ENCODE data around the gene PMVK.
A peak's percentile ranks its signal among the peaks of the same experiment; 100 is the strongest.

The PMVK gene

GRCh38 chr1:154973344-154974101, 37.0 kb upstream of the PMVK start:
- no peak overlapping the region for H2AFZ ChIP-seq (ENCODE audit: low read length, unreplicated experiment)
- H3K4me3 ChIP-seq (ENCODE audit: low read depth, low read length), result peak overlapping the region; percentile 90
- peaks cover 60% of the 10 kb centered on the region for H3K79me2 ChIP-seq (ENCODE audit: control insufficient read depth, insufficient read depth, low read length, unreplicated experiment)
- H3K4me1 ChIP-seq (ENCODE audit: control insufficient read depth, insufficient read depth, low read length, unreplicated experiment), result peaks cover 38% of the 10 kb centered on the region
- peaks cover 3% of the 10 kb centered on the region; the same call in 1 of the 2 replicates for H3K36me3 ChIP-seq (ENCODE audit: insufficient read depth, low read length)
- H3K27ac ChIP-seq (ENCODE audit: low read depth, low read length), result peak overlapping the region; percentile 97
- H3K27me3 ChIP-seq (ENCODE audit: insufficient read depth, low read length), result no peaks in the 10 kb centered on the region

GRCh38 chr1:154972517-154973343, 36.2 kb upstream of the PMVK start:
- Histone ChIP-seq H3K36me3 (ENCODE audit: insufficient read depth, low read length) (no peaks in the 10 kb centered on the region; the same call in 1 of the 2 replicates), H3K4me1 (ENCODE audit: control insufficient read depth, insufficient read depth, low read length, unreplicated experiment) (peaks cover 46% of the 10 kb centered on the region), H3K79me2 (ENCODE audit: control insufficient read depth, insufficient read depth, low read length, unreplicated experiment) (peaks cover 60% of the 10 kb centered on the region), H3K27me3 (ENCODE audit: insufficient read depth, low read length) (no peaks in the 10 kb centered on the region), H3K4me3 (ENCODE audit: low read depth, low read length) (peak overlapping the region; percentile 90), H3K27ac (ENCODE audit: low read depth, low read length) (peak overlapping the region; percentile 97), H2AFZ (ENCODE audit: low read length, unreplicated experiment) (no peak overlapping the region)

- Histone ChIP-seq H3K36me3 (ENCODE audit: insufficient read depth, low read length) (no peaks in the 10 kb centered on the region; the same call in 1 of the 2 replicates), H3K79me2 (ENCODE audit: control insufficient read depth, insufficient read depth, low read length, unreplicated experiment) (peaks cover 60% of the 10 kb centered on the region), H3K4me1 (ENCODE audit: control insufficient read depth, insufficient read depth, low read length, unreplicated experiment) (peaks cover 46% of the 10 kb centered on the region), H2AFZ (ENCODE audit: low read length, unreplicated experiment) (no peak overlapping the region), H3K27me3 (ENCODE audit: insufficient read depth, low read length) (no peaks in the 10 kb centered on the region), H3K4me3 (ENCODE audit: low read depth, low read length) (peak overlapping the region; percentile 90), H3K27ac (ENCODE audit: low read depth, low read length) (peak overlapping the region; percentile 97)
Observed at GRCh38 chr1:154972213-154972516, 35.6 kb upstream of the PMVK start.

GRCh38 chr1:154971341-154971998, 35.0 kb upstream of the PMVK start:
- no peaks in the 10 kb centered on the region for H3K27me3 ChIP-seq (ENCODE audit: insufficient read depth, low read length)
- no peaks in the 10 kb centered on the region; the same call in 1 of the 2 replicates for H3K36me3 ChIP-seq (ENCODE audit: insufficient read depth, low read length)
- H3K79me2 ChIP-seq (ENCODE audit: control insufficient read depth, insufficient read depth, low read length, unreplicated experiment), result peaks cover 60% of the 10 kb centered on the region
- peak overlapping the region; percentile 97 for H3K27ac ChIP-seq (ENCODE audit: low read depth, low read length)
- H3K4me3 ChIP-seq (ENCODE audit: low read depth, low read length), result peak overlapping the region; percentile 90
- H2AFZ ChIP-seq (ENCODE audit: low read length, unreplicated experiment), result no peak overlapping the region
- peaks cover 46% of the 10 kb centered on the region for H3K4me1 ChIP-seq (ENCODE audit: control insufficient read depth, insufficient read depth, low read length, unreplicated experiment)

GRCh38 chr1:154970631-154971340, 34.3 kb upstream of the PMVK start, which contains the start of gene SHC1:
SHC1 (minus strand) TSS chr1:154970747; CDS start chr1:154970526, 221 bp downstream.
- H3K79me2 ChIP-seq (ENCODE audit: control insufficient read depth, insufficient read depth, low read length, unreplicated experiment), result peaks cover 59% of the 10 kb centered on the region
- peaks cover 46% of the 10 kb centered on the region for H3K4me1 ChIP-seq (ENCODE audit: control insufficient read depth, insufficient read depth, low read length, unreplicated experiment)
- no peak within 1 kb of the TSS for H2AFZ ChIP-seq (ENCODE audit: low read length, unreplicated experiment)
- no peaks in the 10 kb centered on the region for H3K27me3 ChIP-seq (ENCODE audit: insufficient read depth, low read length)
- peak within 1 kb of the TSS; percentile 90 for H3K4me3 ChIP-seq (ENCODE audit: low read depth, low read length)
- peak within 1 kb of the TSS; percentile 97 for H3K27ac ChIP-seq (ENCODE audit: low read depth, low read length)
- no peaks in the 10 kb centered on the region; the same call in 1 of the 2 replicates for H3K36me3 ChIP-seq (ENCODE audit: insufficient read depth, low read length)

GRCh38 chr1:154969860-154970452, 33.4 kb upstream of the PMVK start:
- no peaks in the 10 kb centered on the region for H3K27me3 ChIP-seq (ENCODE audit: insufficient read depth, low read length)
- H3K4me3 ChIP-seq (ENCODE audit: low read depth, low read length), result peak overlapping the region; percentile 90
- H3K79me2 ChIP-seq (ENCODE audit: control insufficient read depth, insufficient read depth, low read length, unreplicated experiment), result peaks cover 51% of the 10 kb centered on the region
- peaks cover 50% of the 10 kb centered on the region for H3K4me1 ChIP-seq (ENCODE audit: control insufficient read depth, insufficient read depth, low read length, unreplicated experiment)
- H3K27ac ChIP-seq (ENCODE audit: low read depth, low read length), result peak overlapping the region; percentile 97
- H2AFZ ChIP-seq (ENCODE audit: low read length, unreplicated experiment), result no peak overlapping the region
- no peaks in the 10 kb centered on the region; the same call in 1 of the 2 replicates for H3K36me3 ChIP-seq (ENCODE audit: insufficient read depth, low read length)

GRCh38 chr1:154969246-154969645, 32.7 kb upstream of the PMVK start:
- H3K79me2 ChIP-seq (ENCODE audit: control insufficient read depth, insufficient read depth, low read length, unreplicated experiment), result peaks cover 50% of the 10 kb centered on the region
- peaks cover 50% of the 10 kb centered on the region for H3K4me1 ChIP-seq (ENCODE audit: control insufficient read depth, insufficient read depth, low read length, unreplicated experiment)
- H3K27ac ChIP-seq (ENCODE audit: low read depth, low read length), result peak overlapping the region; percentile 97
- H3K27me3 ChIP-seq (ENCODE audit: insufficient read depth, low read length), result no peaks in the 10 kb centered on the region
- no peak overlapping the region for H2AFZ ChIP-seq (ENCODE audit: low read length, unreplicated experiment)
- H3K4me3 ChIP-seq (ENCODE audit: low read depth, low read length), result peak overlapping the region; percentile 90
- peaks cover 3% of the 10 kb centered on the region; the same call in 1 of the 2 replicates for H3K36me3 ChIP-seq (ENCODE audit: insufficient read depth, low read length)

GRCh38 chr1:154968731-154969130, 32.2 kb upstream of the PMVK start:
- Histone ChIP-seq H3K4me1 (ENCODE audit: control insufficient read depth, insufficient read depth, low read length, unreplicated experiment) (peaks cover 53% of the 10 kb centered on the region), H3K79me2 (ENCODE audit: control insufficient read depth, insufficient read depth, low read length, unreplicated experiment) (peaks cover 50% of the 10 kb centered on the region), H3K36me3 (ENCODE audit: insufficient read depth, low read length) (peaks cover 3% of the 10 kb centered on the region; the same call in 1 of the 2 replicates), H3K27me3 (ENCODE audit: insufficient read depth, low read length) (no peaks in the 10 kb centered on the region), H2AFZ (ENCODE audit: low read length, unreplicated experiment) (no peak overlapping the region), H3K27ac (ENCODE audit: low read depth, low read length) (peak overlapping the region; percentile 97), H3K4me3 (ENCODE audit: low read depth, low read length) (peak overlapping the region; percentile 90)

- Histone ChIP-seq H3K27me3 (ENCODE audit: insufficient read depth, low read length) (no peaks in the 10 kb centered on the region), H2AFZ (ENCODE audit: low read length, unreplicated experiment) (no peak overlapping the region), H3K36me3 (ENCODE audit: insufficient read depth, low read length) (peaks cover 3% of the 10 kb centered on the region; the same call in 1 of the 2 replicates), H3K79me2 (ENCODE audit: control insufficient read depth, insufficient read depth, low read length, unreplicated experiment) (peaks cover 50% of the 10 kb centered on the region), H3K4me3 (ENCODE audit: low read depth, low read length) (peak overlapping the region; percentile 90; the same call in 1 of the 2 replicates), H3K4me1 (ENCODE audit: control insufficient read depth, insufficient read depth, low read length, unreplicated experiment) (peaks cover 61% of the 10 kb centered on the region), H3K27ac (ENCODE audit: low read depth, low read length) (peak overlapping the region; percentile 31)
Observed at GRCh38 chr1:154967331-154967950, 30.9 kb upstream of the PMVK start.

Measured in ACC112 (cell line).